Measurements from ENCODE around the gene FOXN1.

Gene FOXN1

GRCh38 chr17:28526381-28526780 lies 20.2 kb downstream of the FOXN1 start:
- DNase-seq (ENCODE audit: low read depth) = no peak

DNA sequence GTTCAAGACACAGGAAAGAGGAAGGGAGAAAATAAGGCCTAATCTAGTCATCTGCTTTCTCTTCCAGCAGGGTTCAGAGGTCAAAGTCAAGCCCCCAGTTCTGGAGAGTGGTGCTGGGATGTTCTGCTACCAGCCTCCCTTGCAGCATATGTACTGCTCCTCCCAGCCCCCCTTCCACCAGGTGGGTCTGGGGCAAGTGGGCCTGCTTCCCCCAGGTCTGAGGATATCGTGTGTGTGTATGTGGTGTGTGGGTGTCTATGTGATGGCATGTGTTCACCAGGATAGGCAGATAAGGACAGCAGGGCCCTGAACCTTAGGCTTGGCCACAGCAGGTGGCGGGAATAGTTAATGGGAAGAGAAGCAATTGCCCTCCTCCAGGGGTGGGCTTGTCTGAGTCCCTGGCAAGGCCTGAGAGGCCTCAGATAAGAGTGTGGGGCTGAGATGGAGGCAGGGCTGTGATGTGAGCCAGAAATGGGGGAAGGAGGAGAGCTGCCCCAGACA lies 21.1 kb downstream of the FOXN1 start:
- DNase-seq (ENCODE audit: low read depth) = no peak

GRCh38 chr17:28527859-28528258 lies 21.7 kb downstream of the FOXN1 start:
- no peak for DNase-seq (ENCODE audit: low read depth)

DNA sequence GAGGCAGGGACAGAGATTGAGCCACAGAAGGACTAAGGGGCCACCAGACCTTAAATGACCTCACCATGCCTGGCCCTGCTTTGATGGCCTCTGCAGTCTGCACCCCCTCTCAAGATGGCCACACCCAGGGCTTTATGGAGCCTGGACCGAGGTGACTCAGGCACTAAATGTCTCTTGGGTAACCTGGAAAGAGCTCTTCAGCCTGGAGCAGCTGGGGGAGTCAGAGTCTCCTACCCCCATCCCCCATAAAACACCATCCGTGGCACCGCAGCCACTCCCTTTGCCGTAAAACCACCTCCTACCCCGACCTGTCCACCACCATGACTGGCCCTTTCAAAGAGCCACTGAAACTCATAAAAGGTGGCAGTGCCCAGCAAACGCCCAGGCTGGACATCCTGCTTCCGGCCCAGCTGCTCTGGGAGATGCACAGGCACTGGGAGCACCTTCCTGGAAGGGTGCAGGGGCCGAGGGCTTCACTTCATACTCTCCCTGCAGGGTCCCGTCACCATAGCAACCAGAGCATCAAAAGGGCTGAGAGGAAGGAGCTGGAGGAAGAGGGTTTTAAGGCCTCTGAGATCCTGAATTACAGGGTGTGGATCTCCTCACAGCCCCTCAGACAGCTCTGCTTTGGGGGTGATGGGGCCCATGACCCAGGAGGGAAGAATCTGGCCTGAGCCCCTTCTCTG lies 22.3 kb downstream of the FOXN1 start:
- no peak for DNase-seq (ENCODE audit: low read depth)

DNA sequence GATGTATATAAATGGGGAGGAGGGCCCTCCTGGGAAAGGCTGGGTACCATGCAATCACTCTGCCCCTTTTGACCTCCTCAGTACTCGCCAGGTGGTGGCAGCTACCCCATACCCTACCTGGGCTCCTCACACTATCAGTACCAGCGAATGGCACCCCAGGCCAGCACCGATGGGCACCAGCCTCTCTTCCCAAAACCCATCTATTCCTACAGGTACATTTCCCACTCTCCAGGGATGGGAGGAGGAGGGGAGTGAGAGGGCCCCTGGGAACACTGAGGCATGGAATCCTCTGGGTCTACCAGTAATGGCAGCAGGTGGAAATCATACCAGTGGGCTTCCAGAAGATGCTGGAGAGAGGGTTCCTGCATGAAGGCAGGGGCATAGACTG lies 22.9 kb downstream of the FOXN1 start:
- no peak for DNase-seq (ENCODE audit: low read depth)

DNA sequence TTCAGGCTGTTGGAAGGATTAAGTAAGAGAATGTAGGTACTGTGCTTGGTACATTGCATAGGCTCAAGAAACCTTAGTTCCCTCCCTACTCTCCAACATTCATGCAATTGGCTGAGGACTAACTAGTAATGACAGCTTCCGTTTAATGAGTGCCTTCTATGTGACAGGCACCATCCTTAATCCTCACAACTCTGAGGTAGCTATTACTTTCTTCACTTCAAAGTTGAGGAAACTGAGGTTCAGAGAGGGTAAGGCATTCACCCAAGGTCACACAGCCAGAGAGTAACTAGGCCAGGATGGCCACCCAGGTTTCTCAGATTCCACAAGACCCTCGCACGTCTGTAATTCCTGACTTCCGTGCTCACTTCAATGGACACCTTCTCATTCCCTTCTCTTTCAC lies 24.1 kb downstream of the FOXN1 start:
- DNase-seq (ENCODE audit: low read depth) = no peak

GRCh38 chr17:28530926-28531325 lies 24.8 kb downstream of the FOXN1 start:
- DNase-seq (ENCODE audit: low read depth) = no peak

DNA sequence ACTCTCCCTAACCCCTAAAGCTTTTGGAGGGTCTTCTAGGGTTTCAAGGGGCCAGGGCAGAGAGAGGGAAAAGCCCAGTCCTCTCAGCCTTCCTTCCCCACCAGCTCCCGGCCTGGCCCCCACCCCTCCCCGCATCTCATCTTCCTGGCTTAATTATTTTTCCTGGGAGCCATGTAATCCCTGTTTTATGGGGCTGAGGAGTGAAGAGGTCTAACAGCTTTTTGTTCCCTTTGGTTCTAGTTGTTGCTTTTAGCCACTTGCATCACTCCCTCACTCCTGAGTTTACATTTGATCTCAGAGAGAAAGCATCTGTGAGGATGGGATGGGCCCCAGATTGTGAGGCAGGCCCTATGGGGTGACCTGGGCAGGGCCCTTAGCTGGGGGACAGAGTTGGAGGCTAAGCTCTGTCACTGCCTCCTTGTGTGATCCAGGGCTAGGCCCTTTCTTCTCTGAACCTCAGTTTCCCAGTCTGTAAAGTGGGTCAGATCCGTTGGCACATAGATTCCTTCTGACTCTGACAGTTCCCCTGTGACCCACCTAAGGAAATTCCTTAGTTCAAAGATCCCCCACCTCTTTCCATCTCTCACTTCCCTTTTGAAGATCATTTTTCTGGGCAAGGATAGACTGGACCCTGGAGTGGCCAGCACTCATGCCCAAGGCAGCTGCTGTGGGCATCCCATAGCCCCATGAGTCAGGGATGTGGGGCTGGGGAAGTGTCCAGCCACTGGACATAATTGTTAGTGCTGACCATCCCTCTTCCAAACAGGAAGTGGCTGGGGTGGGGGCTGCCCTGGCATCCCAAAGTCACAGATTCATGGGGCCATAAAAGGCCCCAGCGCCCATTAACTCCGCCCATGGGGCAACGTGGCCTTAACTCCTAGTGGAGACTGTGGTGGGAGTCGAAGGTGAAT lies 26.2 kb downstream of the FOXN1 start:
- no peak for DNase-seq (ENCODE audit: low read depth)

DNA sequence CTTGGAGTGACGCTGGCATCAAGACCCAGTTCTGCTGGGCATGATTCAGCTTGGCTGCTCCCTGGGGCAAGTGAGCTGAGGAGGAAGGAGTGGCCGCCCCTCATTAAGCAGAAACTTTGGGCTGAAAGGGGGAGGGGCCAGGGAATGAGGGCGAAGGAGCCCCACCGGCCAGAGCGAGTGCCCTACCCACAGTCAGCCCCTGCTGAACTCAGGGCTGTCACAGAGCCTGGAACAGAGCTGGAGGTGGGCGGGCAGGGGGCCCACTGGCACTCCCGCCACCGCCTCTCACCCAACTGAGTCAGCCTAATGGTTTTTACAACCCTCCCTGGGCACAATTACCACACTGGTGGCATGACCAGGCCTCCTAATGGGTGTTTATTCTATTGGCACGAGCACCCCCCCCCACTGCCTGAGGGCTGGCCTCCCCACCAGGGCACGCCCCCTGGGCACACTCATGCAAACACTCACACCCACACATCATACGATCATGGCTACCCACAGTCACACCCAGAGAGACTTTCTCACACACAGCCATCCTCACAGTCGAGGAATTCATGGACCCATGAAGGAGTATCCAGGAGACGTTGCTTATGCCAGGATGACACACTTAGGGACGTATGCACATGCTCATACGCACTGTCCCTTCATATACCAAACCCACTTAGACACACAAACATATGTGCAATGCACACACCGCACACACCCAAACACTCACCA lies 27.1 kb downstream of the FOXN1 start:
- no peak for DNase-seq (ENCODE audit: low read depth)

GRCh38 chr17:28534740-28535375 lies 28.7 kb downstream of the FOXN1 start:
- no peak for DNase-seq (ENCODE audit: low read depth)

- DNase-seq (ENCODE audit: low read depth) = no peak
Measured at GRCh38 chr17:28536532-28537218, 30.5 kb downstream of the FOXN1 start.

DNA sequence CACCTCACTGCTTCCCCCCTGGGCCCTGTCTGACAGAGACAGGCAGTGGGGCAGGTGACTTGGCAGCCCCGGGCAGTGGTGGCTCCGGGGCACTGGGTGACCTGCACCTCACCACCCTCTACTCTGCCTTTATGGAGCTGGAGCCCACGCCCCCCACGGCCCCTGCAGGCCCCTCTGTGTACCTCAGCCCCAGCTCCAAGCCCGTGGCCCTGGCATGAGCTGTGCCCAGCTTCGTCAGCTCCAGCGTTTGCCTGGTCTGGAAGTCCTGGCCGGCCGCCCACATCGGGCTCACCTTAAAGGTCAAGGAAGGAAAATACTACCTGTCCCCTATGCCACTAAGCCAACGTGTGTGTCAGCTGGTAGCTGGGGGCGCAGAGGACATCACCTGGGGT lies 31.1 kb downstream of the FOXN1 start:
- DNase-seq (ENCODE audit: low read depth) = no peak

- no peak for DNase-seq (ENCODE audit: low read depth)
Measured at GRCh38 chr17:28538296-28538895, 32.2 kb downstream of the FOXN1 start.

- no peak for DNase-seq (ENCODE audit: low read depth)
Measured at GRCh38 chr17:28540231-28540630, 34.1 kb downstream of the FOXN1 start.

- no peak for DNase-seq (ENCODE audit: low read depth)
Measured at GRCh38 chr17:28541439-28541838, 35.3 kb downstream of the FOXN1 start.

DNA sequence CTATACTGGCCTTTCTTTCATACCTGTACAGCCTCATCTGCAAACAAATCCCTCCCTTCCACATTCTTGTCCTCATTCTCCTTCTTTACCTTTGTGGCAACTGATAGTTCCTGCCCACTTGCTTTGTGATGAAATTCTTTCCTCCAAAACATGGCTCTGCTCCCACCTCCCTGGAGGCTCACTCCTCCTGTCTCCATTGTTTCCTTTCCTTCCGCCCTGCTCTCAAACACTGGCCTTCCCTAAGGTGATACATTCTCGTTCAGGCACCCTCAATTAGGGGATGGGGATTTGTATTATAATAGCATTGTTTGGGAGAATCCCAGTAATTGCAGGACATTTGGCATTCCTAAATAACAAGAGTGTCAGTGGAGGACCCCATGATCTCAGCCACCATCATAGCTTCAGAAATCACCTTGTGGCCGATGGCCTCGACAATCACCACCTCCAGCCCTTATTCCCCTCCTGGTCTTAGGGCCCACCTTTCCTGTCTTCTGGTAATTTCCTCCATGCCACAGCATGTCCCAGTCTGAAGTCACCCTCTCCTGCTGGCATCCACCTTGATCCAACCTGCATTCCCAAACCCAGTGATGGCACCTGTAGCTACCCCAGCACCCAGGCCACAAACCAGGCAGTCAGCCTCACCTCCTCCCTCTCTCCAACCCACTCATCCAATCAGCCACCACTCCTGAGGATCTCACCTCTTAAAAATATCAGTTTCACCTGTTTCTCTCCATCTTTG lies 38.4 kb downstream of the FOXN1 start:
- DNase-seq (ENCODE audit: low read depth) = no peak

- DNase-seq (ENCODE audit: low read depth) = no peak
Measured at GRCh38 chr17:28545141-28545503, 39.0 kb downstream of the FOXN1 start.

- no peak for DNase-seq (ENCODE audit: low read depth)
Measured at GRCh38 chr17:28545787-28546415, 39.8 kb downstream of the FOXN1 start.

DNA sequence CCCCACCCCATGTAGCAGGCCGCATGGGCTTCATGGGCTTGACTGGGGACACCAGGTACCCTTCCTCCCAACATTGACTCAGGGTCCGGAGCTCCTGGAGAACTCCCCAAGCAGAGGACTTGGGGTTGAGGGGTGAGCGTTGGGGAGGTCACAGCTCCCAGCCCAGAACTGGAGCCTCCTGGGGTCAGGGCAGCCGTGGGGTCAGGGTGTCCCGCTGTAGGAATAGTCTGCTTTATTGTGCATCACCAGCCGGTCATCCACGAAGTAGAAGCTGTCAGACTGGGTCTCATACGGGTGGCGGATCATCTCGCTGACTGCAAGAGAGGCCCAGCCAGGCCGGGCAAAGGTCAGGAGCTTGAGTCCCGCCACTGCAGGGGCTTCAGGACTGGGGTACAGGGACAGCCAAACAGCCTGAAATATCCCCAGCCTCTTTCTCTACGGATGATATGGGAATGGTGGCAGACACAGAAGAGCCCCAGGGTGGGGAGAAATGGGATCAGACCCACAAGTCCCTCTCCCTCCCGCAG lies 41.0 kb downstream of the FOXN1 start:
- no peak for DNase-seq (ENCODE audit: low read depth)
